ENCODE results near the gene SNN. TPM values are rescaled to one million over a fixed set of nuclear protein-coding genes. Genes with fewer than 3 reads are reported as not detected.

SNN gene
- total RNA-seq, 1 experiment from 2014 or later, result 20.7 TPM

GRCh38 chr16:11666103-11667055 is 1.9 kb upstream of the SNN start:
- DNase-seq (ENCODE audit: low spot score), result no peak

- DNase-seq (ENCODE audit: low spot score), result no peak
These were observed 933 bp upstream of the SNN start for GRCh38 chr16:11667221-11667823.

GRCh38 chr16:11668623-11669379 is 546 bp downstream of the SNN start:
- no peak for DNase-seq (ENCODE audit: low spot score)

GRCh38 chr16:11669380-11670146 is 1.3 kb downstream of the SNN start:
- no peak for DNase-seq (ENCODE audit: low spot score)

GRCh38 chr16:11670171-11671131 is 2.2 kb downstream of the SNN start:
- no peak for DNase-seq (ENCODE audit: low spot score)

- DNase-seq (ENCODE audit: low spot score), result no peak
These were observed 3.0 kb downstream of the SNN start for GRCh38 chr16:11671271-11671670.

GRCh38 chr16:11671676-11672075 is 3.4 kb downstream of the SNN start:
- DNase-seq (ENCODE audit: low spot score), result no peak

- no peak for DNase-seq (ENCODE audit: low spot score)
These were observed 4.2 kb downstream of the SNN start for GRCh38 chr16:11672206-11673090.

GRCh38 chr16:11673091-11674000 is 5.1 kb downstream of the SNN start:
- no peak for DNase-seq (ENCODE audit: low spot score)

GRCh38 chr16:11674001-11674817 is 6.0 kb downstream of the SNN start:
- no peak for DNase-seq (ENCODE audit: low spot score)

- DNase-seq (ENCODE audit: low spot score), result peak; percentile 69
These were observed 6.7 kb downstream of the SNN start for GRCh38 chr16:11674818-11675560.

GRCh38 chr16:11675561-11676511 is 7.6 kb downstream of the SNN start:
- peak; percentile 86 for DNase-seq (ENCODE audit: low spot score)

GRCh38 chr16:11676799-11677198 is 8.5 kb downstream of the SNN start:
- no peak for DNase-seq (ENCODE audit: low spot score)

GRCh38 chr16:11677451-11677951 is 9.2 kb downstream of the SNN start:
- peak; percentile 59 for DNase-seq (ENCODE audit: low spot score)
